Gastrocnemius medialis (tissue), 4 donors: ENCODE data around the gene MAST4.

ENCODE experiments used
- POLR2A ChIP-seq, 2 donors: fragments of 450-650 bp; IDR thresholded peaks; one replicate each; pipeline ENCODE4 v1.6.1; 2017; ENCODE audit warnings: antibody characterized with exemption in 2 of 2, mild to moderate bottlenecking in 2 of 2, moderate library complexity in 2 of 2
- TF ChIP-seq, protein P1 (sequence below), 5 experiments: fragments of 450-650 bp in 3 of 5; fragments of 200-600 bp in 2 of 5; sonication (generic) in 2 of 5; IDR thresholded peaks in 4 of 5; conservative IDR thresholded peaks in 1 of 5; 1 replicate in 4 of 5; 2 replicates in 1 of 5; pipeline ENCODE4 v1.5.1; 2016 to 2019; ENCODE audit warnings: antibody characterized with exemption in 5 of 5, mild to moderate bottlenecking in 3 of 5, moderate library complexity in 3 of 5

DNA sequence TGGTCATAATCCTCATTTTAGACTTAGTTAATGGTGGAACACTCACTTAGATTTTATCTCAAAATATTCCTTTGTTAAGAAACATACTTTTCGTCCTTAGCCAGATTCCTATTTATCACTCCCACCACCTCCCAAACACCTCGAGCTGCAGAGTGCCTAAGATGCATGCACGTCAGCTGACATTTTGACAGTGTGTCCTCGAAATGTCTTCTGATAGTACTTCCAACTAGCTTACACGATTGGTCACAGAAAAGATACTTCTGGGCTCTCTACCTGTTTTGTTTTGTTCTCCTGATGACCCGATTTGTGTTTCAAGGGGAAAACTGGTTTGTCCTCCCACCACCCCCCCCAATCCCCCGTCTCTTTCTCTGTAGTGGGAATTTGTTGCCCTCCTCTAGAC lies 230.1 kb downstream of the MAST4 start:
- TF ChIP-seq POLR2A (IDR thresholded peaks at IDR 0.05): no peak
- TF ChIP-seq, protein P1, sequence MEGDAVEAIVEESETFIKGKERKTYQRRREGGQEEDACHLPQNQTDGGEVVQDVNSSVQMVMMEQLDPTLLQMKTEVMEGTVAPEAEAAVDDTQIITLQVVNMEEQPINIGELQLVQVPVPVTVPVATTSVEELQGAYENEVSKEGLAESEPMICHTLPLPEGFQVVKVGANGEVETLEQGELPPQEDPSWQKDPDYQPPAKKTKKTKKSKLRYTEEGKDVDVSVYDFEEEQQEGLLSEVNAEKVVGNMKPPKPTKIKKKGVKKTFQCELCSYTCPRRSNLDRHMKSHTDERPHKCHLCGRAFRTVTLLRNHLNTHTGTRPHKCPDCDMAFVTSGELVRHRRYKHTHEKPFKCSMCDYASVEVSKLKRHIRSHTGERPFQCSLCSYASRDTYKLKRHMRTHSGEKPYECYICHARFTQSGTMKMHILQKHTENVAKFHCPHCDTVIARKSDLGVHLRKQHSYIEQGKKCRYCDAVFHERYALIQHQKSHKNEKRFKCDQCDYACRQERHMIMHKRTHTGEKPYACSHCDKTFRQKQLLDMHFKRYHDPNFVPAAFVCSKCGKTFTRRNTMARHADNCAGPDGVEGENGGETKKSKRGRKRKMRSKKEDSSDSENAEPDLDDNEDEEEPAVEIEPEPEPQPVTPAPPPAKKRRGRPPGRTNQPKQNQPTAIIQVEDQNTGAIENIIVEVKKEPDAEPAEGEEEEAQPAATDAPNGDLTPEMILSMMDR (IDR thresholded peaks at IDR 0.05 in 4 of 5, conservative IDR thresholded peaks at IDR 0.05 in 1 of 5): no peak
